PC-9 (cell line): ENCODE results near the gene NKX1-2. TPM values are rescaled to one million over a fixed set of nuclear protein-coding genes. Genes with fewer than 3 reads are reported as not detected.

Source experiments
- BruUV-seq: library from RNA; stranded (reverse); fragments of 400-500 nt; replicated peaks from 2 replicates; lab custom pipeline; 2021; lab: Mats Ljungman, UMichigan
- CTCF ChIA-PET: fragments of 300-600 bp; sonication (Branson Sonifier 250); formaldehyde crosslinking; loops from one replicate; lab custom pipeline; 2022; ENCODE audit warnings: antibody characterized with exemption; lab: Charles Lee
- POLR2A ChIA-PET: fragments of 300-600 bp; sonication (Branson Sonifier 250); formaldehyde crosslinking; loops from one replicate; lab custom pipeline; 2022; ENCODE audit warnings: antibody characterized with exemption; ENCODE audit not compliant: unreplicated experiment; lab: Charles Lee
- DNase-seq, 2 experiments: peaks; one replicate each; pipeline versions ENCODE4 v3.0.0 to v3.0.0-alpha.2; 2015 to 2022; ENCODE audit warnings: mixed read lengths in 1 of 2
- H2AFZ ChIP-seq: fragments of 200-600 bp; sonication (generic); 2 replicates; pipeline ENCODE4 v1.8.1; 2017; ENCODE audit warnings: antibody characterized with exemption
- H3F3A ChIP-seq: fragments of 200-600 bp; sonication (generic); 2 replicates; pipeline ENCODE4 v1.8.1; 2017; ENCODE audit warnings: antibody characterized with exemption, mild to moderate bottlenecking, low read depth; ENCODE audit not compliant: insufficient read depth
- H3K27ac ChIP-seq: fragments of 200-600 bp; sonication (generic); 2 replicates; pipeline ENCODE4 v1.6.1; 2016; ENCODE audit warnings: mixed run types
- H3K27me3 ChIP-seq: fragments of 200-600 bp; sonication (generic); 2 replicates; pipeline ENCODE4 v1.6.1; 2016; ENCODE audit warnings: low read depth, mixed run types; ENCODE audit not compliant: insufficient read depth
- H3K36me3 ChIP-seq: fragments of 200-600 bp; sonication (generic); 2 replicates; pipeline ENCODE4 v1.6.1; 2016; ENCODE audit warnings: low read depth, mixed run types
- H3K4me1 ChIP-seq: fragments of 200-600 bp; sonication (generic); replicated peaks from 2 replicates; pipeline ENCODE4 v1.6.1; 2016; ENCODE audit warnings: mixed run types; ENCODE audit not compliant: insufficient read depth
- H3K4me2 ChIP-seq: fragments of 200-600 bp; sonication (generic); 2 replicates; pipeline ENCODE4 v1.6.1; 2017; ENCODE audit warnings: mixed run types
- H3K4me3 ChIP-seq: fragments of 200-600 bp; sonication (generic); 2 replicates; pipeline ENCODE4 v1.6.1; 2016; ENCODE audit warnings: mixed run types
- H3K79me2 ChIP-seq: fragments of 200-600 bp; sonication (generic); 2 replicates; pipeline ENCODE4 v1.6.1; 2017; ENCODE audit warnings: low read depth, mixed run types
- H3K9me2 ChIP-seq: fragments of 200-600 bp; sonication (generic); 2 replicates; pipeline ENCODE4 v1.8.1; 2017; ENCODE audit warnings: mild to moderate bottlenecking; ENCODE audit not compliant: insufficient read depth
- H3K9me3 ChIP-seq: fragments of 200-600 bp; sonication (generic); 2 replicates; pipeline ENCODE4 v1.8.1; 2016; ENCODE audit warnings: low read depth; ENCODE audit not compliant: insufficient read depth
- H4K20me1 ChIP-seq: fragments of 200-600 bp; sonication (generic); 2 replicates; pipeline ENCODE4 v1.8.1; 2017; ENCODE audit not compliant: insufficient read depth
- EZH2 ChIP-seq: fragments of 200-600 bp; sonication (generic); IDR thresholded peaks from 2 replicates; pipeline ENCODE4 v1.8.0; 2017; ENCODE audit warnings: antibody characterized with exemption, low read depth
- intact Hi-C: fragments of 100-400 bp; cut with micrococcal nuclease; formaldehyde crosslinking; loops from one replicate; pipeline ENCODE4 v1.10.0; 2022; ENCODE audit not compliant: unreplicated experiment
- total RNA-seq: library from RNA; stranded (reverse); gene quantifications from 2 replicates; pipeline ENCODE4 v1.2.3, GENCODE V29; 2021
- TF ChIP-seq, protein P1 (sequence below): fragments of 200-600 bp; sonication (generic); conservative IDR thresholded peaks from 2 replicates; pipeline ENCODE4 v1.6.1; 2017; ENCODE audit warnings: mixed run types, antibody characterized with exemption, mild to moderate bottlenecking, moderate library complexity

Gene NKX1-2
- total RNA-seq, 1 experiment from 2014 or later, result 2.9 TPM

DNA sequence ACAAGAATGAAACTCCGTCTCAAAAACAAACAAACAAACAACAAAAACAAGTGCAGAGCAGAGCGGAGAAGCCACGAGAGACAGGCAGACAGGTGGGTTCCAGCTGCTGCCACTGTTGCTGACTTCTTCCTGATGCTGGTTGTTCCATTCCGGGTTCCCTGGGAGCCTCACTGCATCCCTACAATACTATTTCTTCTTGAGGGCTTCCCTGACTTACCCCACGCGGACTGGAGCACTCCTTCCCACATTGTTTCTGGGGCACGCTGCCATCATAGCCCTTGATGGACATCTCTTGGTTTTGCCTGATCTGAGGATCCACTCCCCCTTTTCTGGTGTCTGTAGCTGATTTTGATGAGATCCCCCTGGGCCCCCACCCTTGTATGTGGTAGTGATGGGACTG, 5.6 kb upstream of the NKX1-2 start:
- CTCF ChIA-PET, result interaction anchor here (0.6 kb wide), 1 partner anchor 190 kb away, joined by 3 read pairs; no protein-coding TSS in a partner anchor
- Histone ChIP-seq H3K79me2 (no peaks in the 10 kb centered on the region), H3K27ac (no peak overlapping the region), H3K4me3 (no peak overlapping the region), H3K27me3 (no peaks in the 10 kb centered on the region), H3K9me2 (no peaks in the 10 kb centered on the region), H4K20me1 (no peaks in the 10 kb centered on the region), H2AFZ (no peak overlapping the region), H3K4me2 (no peak overlapping the region), H3F3A (peaks cover 19% of the 10 kb centered on the region), H3K36me3 (no peaks in the 10 kb centered on the region), H3K4me1 (peaks cover 39% of the 10 kb centered on the region), H3K9me3 (no peaks in the 10 kb centered on the region)
- no peak for DNase-seq
- POLR2A ChIA-PET, result no interaction called here
- no TSS peak for BruUV-seq
- intact Hi-C loops, result no loop called here
- TF ChIP-seq EZH2, result no peak
- TF ChIP-seq, protein P1, sequence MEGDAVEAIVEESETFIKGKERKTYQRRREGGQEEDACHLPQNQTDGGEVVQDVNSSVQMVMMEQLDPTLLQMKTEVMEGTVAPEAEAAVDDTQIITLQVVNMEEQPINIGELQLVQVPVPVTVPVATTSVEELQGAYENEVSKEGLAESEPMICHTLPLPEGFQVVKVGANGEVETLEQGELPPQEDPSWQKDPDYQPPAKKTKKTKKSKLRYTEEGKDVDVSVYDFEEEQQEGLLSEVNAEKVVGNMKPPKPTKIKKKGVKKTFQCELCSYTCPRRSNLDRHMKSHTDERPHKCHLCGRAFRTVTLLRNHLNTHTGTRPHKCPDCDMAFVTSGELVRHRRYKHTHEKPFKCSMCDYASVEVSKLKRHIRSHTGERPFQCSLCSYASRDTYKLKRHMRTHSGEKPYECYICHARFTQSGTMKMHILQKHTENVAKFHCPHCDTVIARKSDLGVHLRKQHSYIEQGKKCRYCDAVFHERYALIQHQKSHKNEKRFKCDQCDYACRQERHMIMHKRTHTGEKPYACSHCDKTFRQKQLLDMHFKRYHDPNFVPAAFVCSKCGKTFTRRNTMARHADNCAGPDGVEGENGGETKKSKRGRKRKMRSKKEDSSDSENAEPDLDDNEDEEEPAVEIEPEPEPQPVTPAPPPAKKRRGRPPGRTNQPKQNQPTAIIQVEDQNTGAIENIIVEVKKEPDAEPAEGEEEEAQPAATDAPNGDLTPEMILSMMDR, result no peak

DNA sequence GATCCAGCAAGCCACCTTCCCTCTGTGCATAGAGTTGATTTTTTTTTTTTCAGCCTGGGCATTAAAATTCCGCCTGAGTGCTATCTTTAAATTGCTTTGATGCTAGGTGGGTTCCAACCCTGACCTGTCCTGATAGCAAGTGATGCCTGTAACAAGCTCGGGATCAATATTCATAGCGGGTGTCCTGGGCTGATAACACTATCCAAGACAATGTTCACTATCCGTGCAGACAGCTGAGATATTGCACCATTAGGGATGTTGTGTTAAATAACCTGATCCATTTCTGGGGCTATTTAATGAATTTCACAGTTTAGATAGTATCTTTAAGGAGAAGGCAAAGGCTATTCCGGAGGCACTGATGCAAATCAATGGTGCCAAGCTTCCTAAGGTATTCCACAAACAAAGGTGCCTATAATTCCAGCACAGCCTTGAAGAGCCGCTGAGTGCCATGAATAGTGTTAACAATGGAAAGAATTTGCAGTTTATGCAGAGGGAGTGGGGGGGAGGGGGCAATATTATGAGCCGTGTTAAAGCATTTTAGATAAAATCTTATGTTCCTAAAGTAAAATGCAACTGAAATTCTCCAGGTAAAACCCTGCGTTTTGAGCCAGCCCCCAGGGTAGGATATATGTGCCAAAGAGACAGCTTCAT, 4.2 kb upstream of the NKX1-2 start:
- ChIA-PET CTCF (interaction anchor here (0.6 kb wide), 2 partner anchors 14 to 359 kb away, joined by 3 read pairs; no protein-coding TSS in a partner anchor), POLR2A (no interaction called here)
- TF ChIP-seq EZH2, result no peak
- TF ChIP-seq, protein P1, result no peak
- DNase-seq, result no peak
- H3K4me2 ChIP-seq, result no peak overlapping the region
- no TSS peak for BruUV-seq
- intact Hi-C loops, result no loop called here
- peaks cover 28% of the 10 kb centered on the region for H3K4me1 ChIP-seq
- H3K4me3 ChIP-seq, result no peak overlapping the region
- no peaks in the 10 kb centered on the region for H3K9me3 ChIP-seq
- H3K27me3 ChIP-seq, result no peaks in the 10 kb centered on the region
- no peak overlapping the region for H3K27ac ChIP-seq
- H3K36me3 ChIP-seq, result no peaks in the 10 kb centered on the region
- H3K9me2 ChIP-seq, result no peaks in the 10 kb centered on the region
- 0 out of 2 replicates have a peak, but pooled peaks cover under 1% of the 10 kb centered on the region for H3K79me2 ChIP-seq
- H4K20me1 ChIP-seq, result no peaks in the 10 kb centered on the region
- H3F3A ChIP-seq, result peaks cover 10% of the 10 kb centered on the region
- no peak overlapping the region for H2AFZ ChIP-seq

DNA sequence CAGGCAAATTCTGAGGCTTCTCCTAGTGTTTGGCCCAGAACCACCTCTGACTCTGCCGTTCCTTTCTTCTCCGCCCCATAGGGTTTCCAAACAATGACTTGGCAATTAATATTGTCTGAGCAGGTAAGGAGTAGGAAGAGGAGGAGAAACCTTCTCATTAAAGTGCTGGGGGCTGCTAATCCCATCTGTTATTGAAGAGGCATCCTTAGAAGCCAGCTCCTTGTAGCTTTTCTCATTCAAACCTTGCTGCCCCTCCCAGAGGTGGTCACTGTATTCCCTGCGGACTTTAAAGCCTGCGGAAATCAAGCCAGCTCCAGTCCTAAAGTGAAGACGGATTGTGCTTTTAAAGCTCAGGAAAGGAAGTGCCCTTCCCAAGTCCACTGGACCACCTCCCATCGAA, 1.4 kb upstream of the NKX1-2 start:
- no peak overlapping the region for H3K4me3 ChIP-seq
- intact Hi-C loops, result no loop called here
- ChIA-PET POLR2A (no interaction called here), CTCF (no interaction called here)
- H3K4me2 ChIP-seq, result peak overlapping the region; percentile 62
- H3K36me3 ChIP-seq, result no peaks in the 10 kb centered on the region
- H3K9me2 ChIP-seq, result no peaks in the 10 kb centered on the region
- TF ChIP-seq, protein P1, result no peak
- TF ChIP-seq EZH2, result no peak
- H3K4me1 ChIP-seq, result peaks cover 13% of the 10 kb centered on the region; the same call in 1 of the 2 replicates
- no peaks in the 10 kb centered on the region for H3K27me3 ChIP-seq
- DNase-seq, result no peak
- no peaks in the 10 kb centered on the region for H3F3A ChIP-seq
- H3K27ac ChIP-seq, result no peak overlapping the region
- TSS peak; percentile 70 for BruUV-seq
- no peaks in the 10 kb centered on the region for H4K20me1 ChIP-seq
- H2AFZ ChIP-seq, result peak overlapping the region; percentile 55; the same call in 1 of the 2 replicates
- H3K79me2 ChIP-seq, result peaks cover 12% of the 10 kb centered on the region; the same call in 1 of the 2 replicates
- H3K9me3 ChIP-seq, result no peaks in the 10 kb centered on the region
